Measurements from ENCODE around the gene RGL3.
"Not testable (repeated sequence)": the region's sequence is repeated elsewhere in the genome, so short reads cannot be mapped to it uniquely, and the experiment has no call there.

The RGL3 gene

DNA sequence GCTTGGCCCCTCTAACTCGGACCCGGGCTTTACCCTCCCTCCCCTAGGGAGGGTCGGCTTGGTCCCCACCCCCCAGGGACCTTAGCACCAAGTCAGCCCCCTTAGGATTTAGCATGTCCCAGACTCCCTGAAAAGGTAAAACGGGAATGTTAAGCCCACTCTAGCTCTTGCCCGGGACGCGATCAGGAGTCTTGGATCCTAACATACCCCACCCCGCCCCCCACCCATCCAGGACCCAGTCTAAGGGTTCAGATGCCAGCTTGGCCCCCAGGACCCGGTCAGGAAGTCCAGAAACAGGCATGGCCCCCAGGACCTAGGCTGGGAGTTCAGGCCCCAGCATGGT lies 35.4 kb downstream of the RGL3 start:
- H3K4me3 Mint-ChIP-seq: no peak overlapping the region
- H3K27ac Mint-ChIP-seq: no peak overlapping the region

DNA sequence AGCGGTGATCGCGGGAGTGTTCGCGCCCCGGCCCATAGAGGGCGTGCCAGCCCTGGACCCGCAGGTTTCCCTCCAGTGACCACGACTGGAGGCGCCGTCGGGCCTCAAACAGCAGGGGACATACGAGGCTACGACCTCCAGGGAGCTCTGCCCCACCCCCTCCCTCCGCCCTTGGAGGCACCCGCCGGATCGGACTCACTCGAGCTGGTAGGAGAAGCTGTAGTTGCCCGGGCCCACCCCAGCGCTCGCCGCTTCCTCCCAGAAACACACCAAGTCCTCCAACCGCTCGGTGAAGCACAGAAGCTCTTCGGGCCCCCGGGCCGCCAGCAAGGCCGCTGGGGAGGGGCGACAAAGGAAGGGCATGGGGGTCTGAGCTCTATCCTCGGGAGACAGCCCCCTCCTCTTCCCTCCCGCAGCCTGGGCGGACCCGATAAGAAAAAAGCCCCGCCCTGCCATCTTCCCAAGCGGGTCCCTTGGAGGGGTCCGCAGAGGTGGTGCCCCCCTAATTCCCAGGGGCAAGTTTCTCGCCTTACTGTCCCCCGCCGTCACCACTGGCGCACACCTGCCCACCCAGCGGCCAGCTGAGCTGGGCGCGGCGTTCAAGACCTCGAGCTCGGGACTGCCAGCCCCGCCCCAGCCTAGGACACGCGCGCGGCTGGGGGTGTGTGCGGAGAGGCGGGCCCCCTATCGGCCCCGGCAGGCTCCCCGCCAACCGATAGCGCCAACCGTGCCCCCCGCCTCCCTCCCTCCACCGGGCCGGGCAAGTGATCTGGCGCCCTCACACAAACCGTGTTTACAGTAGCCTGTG lies 36.0 kb downstream of the RGL3 start:
- Mint-ChIP-seq H3K27ac (no peak overlapping the region), H3K9me3 (no peaks in the 10 kb centered on the region), H3K4me1 (peaks cover 42% of the 10 kb centered on the region), H3K27me3 (peaks cover 8% of the 10 kb centered on the region), H3K4me3 (peak overlapping the region; percentile 76), H3K36me3 (peaks cover 5% of the 10 kb centered on the region)

More for the DNA sequence above, 35.4 kb downstream of the RGL3 start:
- H3K27me3 Mint-ChIP-seq: peaks cover 8% of the 10 kb centered on the region
- peaks cover 3% of the 10 kb centered on the region for H3K36me3 Mint-ChIP-seq
- no peaks in the 10 kb centered on the region for H3K9me3 Mint-ChIP-seq
- H3K4me1 Mint-ChIP-seq: peaks cover 38% of the 10 kb centered on the region

DNA sequence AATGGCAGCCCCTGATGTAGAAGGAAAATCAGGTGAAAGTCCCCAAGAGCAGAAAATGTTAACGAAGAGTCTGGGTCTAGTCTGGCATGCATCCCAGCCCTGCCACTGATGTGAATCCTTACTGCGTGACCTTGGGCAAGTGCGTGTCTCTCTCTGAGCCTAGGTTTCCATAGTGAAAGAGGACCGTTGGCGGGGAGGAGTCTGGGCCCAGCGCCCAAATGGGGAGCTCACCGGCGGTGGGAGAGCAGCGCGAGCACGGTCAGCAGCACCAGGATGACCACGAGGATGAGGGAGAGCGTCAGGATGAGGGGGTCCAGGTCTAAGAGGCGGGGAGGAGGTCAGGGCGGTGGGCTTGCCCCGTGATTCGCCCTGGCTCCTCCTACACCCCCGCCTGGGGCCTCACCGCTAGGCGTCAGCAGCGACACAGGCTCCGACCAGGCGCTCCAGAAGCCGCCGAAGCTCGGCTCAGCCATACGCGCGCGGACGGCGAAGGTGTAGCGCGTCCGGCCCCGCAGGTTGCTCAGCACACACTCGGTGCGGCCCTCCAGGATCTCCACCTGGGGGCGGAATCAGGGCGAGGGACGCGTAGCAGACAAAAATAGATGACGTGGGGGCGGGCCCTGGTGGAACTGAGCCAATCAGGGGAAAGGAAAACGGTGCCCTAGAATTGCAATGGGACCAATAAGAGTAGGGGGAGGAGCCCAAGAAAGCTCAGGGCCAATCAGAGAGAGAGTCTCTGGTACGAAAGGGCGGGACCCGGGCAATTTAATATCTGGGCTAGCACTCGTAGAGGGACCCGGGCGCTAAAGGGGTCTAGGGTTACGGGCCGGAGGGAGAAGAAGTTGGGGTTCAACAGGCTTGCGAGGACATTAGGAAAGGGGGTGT lies 38.2 kb downstream of the RGL3 start:
- H3K4me3 Mint-ChIP-seq: peak overlapping the region; percentile 93
- peaks cover 8% of the 10 kb centered on the region for H3K27me3 Mint-ChIP-seq
- no peaks in the 10 kb centered on the region for H3K9me3 Mint-ChIP-seq
- H3K36me3 Mint-ChIP-seq: peaks cover 11% of the 10 kb centered on the region
- peak overlapping the region; percentile 97 for H3K27ac Mint-ChIP-seq
- H3K4me1 Mint-ChIP-seq: peaks cover 52% of the 10 kb centered on the region

DNA sequence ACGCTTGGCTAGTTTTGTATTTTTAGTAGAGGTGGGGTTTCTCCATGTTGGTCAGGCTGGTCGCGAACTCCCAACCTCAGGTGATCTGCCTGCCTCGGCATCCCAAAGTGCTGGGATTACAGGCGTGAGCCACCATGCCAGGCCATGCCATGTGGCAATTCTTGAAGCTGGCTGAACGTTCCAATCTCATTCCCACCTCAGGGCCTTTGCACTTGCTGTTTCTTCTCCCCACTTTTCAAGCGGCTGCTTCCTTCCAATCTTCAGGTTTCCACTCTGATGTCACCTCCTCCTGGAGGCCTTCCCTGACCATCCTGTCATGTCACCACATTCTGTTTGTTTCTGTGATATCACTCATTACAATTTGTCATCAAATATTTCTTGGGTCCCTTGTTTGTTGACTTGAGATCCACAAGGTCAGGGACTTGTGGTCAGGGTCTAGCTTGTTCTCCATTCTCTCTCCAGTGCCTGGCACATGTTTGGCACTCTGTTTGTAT lies 39.2 kb downstream of the RGL3 start:
- peaks cover 56% of the 10 kb centered on the region for H3K4me1 Mint-ChIP-seq
- H3K9me3 Mint-ChIP-seq: no peaks in the 10 kb centered on the region
- peaks cover 8% of the 10 kb centered on the region for H3K27me3 Mint-ChIP-seq
- H3K36me3 Mint-ChIP-seq: peaks cover 11% of the 10 kb centered on the region
- H3K27ac Mint-ChIP-seq: peak overlapping the region; percentile 97
- H3K4me3 Mint-ChIP-seq: peak overlapping the region; percentile 93

DNA sequence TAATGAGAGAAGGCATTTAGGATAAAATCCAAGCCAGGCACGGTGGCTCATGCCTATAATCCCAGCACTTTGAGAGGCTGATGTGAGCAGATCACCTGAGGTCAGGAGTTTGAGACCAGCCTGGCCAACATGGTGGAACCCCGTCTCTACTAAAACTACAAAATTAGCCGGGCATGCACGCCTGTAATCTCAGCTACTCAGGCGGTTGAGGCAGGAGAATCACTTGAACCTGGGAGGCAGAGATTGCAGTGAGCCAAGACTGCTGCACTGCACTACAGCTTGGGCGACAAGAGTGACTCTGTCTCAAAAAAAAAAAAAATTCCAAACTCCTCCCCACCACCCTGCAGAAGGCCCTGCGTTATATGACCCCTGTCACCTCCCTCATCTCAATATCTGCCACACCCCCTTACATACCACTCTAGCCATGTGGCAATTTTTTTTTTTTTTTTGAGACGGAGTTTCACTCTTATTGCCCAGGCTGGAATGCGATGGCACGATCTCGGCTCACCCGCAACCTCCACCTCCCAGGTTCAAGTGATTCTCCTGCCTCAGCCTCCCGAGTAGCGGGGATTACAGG lies 39.8 kb downstream of the RGL3 start:
- not testable (repeated sequence) for H3K9me3 Mint-ChIP-seq, H3K27me3 Mint-ChIP-seq, H3K27ac Mint-ChIP-seq, H3K4me3 Mint-ChIP-seq
- H3K4me1 Mint-ChIP-seq: peaks cover 56% of the 10 kb centered on the region
- peaks cover 11% of the 10 kb centered on the region for H3K36me3 Mint-ChIP-seq

DNA sequence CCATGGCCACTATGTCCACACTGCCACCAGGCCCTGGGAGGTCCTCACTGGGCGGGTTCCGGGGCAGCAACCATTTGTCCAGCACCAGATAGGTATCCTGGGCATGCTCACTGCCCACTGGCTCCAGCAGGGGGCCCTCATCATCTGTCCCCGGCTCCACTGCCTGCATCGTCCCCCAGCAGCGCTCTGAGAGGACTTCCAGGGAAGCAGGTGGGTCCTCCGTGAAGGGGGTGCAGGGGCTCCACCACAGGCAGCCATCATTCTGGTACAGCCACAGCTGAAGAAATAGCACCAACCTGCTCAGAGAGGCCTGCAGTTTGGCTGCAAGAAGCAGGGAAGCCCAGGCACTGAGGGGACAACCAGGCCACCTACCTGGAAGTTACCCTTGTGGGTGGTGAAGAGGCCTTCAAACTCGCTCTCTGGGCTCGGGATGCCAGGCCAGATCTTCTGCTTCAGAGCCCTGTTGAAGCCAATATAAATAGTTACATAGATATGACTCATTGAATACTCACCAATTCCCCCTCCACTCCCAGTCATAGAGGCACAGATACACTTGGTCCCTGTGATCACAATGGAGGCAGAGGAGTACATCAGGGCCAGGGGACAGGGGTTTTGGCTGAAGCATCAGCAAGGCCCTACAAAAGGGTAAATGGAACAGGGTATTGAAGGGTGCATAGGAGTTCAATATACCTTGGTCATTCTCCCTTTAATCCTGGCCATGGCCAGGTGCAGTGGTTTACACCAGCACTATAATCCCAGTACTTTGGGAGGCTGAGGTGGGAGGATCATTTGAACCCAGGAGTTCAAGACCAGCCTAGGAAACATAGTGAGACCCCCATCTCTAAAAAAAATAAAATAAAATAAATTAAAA lies 40.6 kb downstream of the RGL3 start:
- Mint-ChIP-seq H3K4me3 (peak overlapping the region; percentile 66), H3K27ac (peak overlapping the region; percentile 85), H3K4me1 (peaks cover 56% of the 10 kb centered on the region)

DNA sequence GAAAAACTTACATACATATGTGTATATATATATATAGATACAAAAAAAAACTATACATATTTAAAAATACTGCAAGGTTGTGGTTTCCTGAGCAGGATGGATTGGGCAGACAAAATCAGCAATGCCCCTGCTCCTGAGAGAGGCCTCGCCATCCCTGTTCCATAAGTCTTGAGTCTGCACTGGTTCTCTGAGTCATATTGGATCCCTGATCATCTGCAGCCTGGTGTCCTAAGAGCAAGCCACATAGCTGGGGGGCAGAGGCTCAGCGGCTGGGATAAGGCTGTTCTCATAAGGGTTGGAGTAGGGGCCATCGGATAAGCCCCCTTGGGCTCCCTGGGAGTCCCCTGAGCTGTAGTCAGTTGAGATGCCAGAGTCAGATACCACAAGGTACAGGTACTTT lies 41.4 kb downstream of the RGL3 start:
- Mint-ChIP-seq H3K4me3 (no peak overlapping the region), H3K4me1 (peaks cover 57% of the 10 kb centered on the region), H3K27me3 (peaks cover 7% of the 10 kb centered on the region), H3K27ac (no peak overlapping the region), H3K36me3 (peaks cover 11% of the 10 kb centered on the region), H3K9me3 (no peaks in the 10 kb centered on the region)

More for the DNA sequence above, 40.6 kb downstream of the RGL3 start:
- peaks cover 7% of the 10 kb centered on the region for H3K27me3 Mint-ChIP-seq
- H3K36me3 Mint-ChIP-seq: peaks cover 11% of the 10 kb centered on the region
- H3K9me3 Mint-ChIP-seq: no peaks in the 10 kb centered on the region

DNA sequence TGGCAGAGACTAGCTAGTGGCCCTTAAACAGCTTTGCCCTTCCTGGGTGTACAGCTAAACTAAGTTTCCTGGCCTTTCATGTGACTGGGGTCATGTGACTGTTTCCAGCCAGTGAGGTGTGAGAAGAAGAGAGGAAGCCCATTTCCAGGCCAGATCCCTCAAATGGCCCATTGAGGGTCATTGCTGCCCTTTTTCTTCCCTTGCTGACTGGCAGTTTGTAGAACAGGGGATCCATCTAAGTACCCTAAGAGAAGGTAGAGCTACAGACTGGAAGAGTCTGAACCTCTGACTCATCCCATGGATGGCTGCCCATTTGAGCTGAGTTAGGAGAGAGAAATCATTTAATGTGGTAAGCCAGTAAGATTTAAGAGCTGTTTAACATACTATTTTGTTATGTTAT lies 41.9 kb downstream of the RGL3 start:
- Mint-ChIP-seq H3K27ac (peak overlapping the region; percentile 93), H3K27me3 (peaks cover 5% of the 10 kb centered on the region), H3K9me3 (no peaks in the 10 kb centered on the region), H3K4me3 (peak overlapping the region; percentile 59), H3K4me1 (peaks cover 54% of the 10 kb centered on the region), H3K36me3 (peaks cover 11% of the 10 kb centered on the region)

DNA sequence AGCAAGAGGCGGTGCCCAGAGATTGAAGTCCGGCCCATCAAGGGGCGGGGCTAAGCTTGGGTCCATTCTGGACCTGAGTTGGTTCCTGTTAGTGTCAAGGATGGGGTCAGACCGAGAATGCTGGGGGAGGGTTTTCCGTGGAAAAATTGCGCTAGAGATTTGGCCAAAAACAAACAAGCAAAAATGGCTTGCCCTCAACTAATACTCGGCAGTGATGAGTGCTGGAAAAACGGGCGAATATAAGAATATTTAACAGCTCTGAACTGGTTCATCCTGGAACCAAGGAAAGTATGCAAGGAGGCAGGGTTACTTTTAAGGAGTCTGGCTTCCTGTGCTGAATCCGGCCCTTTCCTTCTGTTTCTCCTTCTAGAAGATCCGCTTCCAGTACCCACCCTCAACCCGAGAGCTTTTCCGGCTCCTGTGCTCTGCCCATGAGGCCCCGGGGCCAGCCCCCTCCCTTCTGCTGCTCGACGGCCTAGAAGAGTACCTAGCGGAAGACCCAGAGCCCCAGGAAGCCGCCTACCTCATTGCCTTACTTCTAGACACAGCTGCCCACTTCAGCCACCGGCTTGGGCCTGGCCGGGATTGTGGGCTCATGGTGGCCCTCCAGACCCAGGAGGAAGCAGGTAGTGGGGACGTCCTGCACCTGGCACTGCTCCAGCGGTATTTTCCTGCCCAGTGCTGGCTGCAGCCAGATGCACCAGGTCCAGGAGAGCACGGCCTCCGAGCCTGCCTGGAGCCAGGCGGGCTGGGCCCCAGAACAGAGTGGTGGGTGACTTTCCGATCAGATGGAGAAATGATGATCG lies 43.8 kb downstream of the RGL3 start:
- no peaks in the 10 kb centered on the region for H3K9me3 Mint-ChIP-seq
- no peak overlapping the region for H3K4me3 Mint-ChIP-seq
- peaks cover 19% of the 10 kb centered on the region for H3K36me3 Mint-ChIP-seq
- H3K27ac Mint-ChIP-seq: no peak overlapping the region
- peaks cover 42% of the 10 kb centered on the region for H3K4me1 Mint-ChIP-seq
- H3K27me3 Mint-ChIP-seq: no peaks in the 10 kb centered on the region

DNA sequence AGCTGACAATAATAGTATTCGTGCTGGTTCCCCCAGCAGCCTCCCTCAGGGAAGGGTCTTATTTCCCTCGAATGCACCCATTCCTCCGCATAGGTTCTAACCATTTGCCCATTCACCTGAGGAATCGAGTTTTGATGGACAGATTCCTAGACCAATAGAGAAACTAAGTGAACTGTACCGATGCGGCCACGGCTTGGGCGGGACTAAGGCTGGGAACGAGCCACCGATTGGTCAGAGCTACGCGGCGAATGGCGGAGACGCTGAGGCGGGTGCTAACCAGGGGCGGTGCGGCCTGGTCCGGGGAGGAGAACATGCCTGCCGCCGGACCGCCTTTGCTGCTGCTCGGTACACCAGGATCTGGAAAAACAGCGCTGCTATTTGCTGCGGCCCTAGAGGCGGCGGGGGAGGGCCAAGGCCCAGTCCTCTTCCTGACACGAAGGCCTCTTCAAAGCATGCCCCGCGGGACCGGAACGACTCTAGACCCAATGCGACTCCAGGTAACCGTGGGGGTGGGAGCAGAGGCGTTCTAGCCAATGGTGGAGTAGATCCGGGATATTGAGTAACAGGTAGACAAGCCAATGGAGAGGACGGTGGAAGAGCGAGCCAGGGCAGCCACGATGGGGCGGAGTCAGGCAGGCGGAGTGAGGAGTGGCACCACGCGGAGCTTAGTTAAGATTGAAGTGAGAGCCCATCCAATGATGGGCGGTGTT lies 44.5 kb downstream of the RGL3 start, which contains the start of gene SWSAP1:
Gene SWSAP1, plus strand, starts transcription at position 234 of the 710 bp plus-strand sequence. Its CDS starts 15 bp downstream, at position 249.
- Mint-ChIP-seq H3K27ac (no peak within 1 kb of the TSS), H3K27me3 (no peaks in the 10 kb centered on the region), H3K4me1 (peaks cover 35% of the 10 kb centered on the region), H3K4me3 (no peak within 1 kb of the TSS), H3K36me3 (peaks cover 19% of the 10 kb centered on the region), H3K9me3 (no peaks in the 10 kb centered on the region)

DNA sequence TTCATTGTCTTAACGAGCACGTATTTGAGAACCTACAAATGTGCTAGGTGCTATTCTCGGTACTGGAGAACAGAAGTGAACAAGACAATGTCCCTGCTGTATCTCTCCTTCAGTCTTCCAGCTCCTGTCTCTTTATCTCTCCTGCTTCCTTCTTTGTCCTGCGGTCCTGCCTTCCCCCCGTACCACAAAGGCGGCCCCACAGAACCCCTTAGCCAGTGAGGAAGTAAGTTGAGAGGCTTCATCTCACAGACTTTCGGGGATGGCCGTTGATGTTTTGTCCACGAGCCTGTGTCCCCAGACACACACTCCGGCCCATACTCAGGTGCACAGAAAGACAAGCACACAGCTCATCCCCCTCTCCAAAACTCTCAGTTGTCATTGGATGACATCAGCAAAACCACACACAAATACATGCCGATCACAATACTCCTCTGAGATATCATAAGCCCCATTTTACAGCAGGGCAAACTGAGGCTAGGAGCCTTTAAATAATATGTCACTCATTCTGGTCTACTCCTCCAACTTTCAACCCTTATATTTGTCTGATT lies 45.2 kb downstream of the RGL3 start:
- Mint-ChIP-seq H3K4me3 (no peak overlapping the region), H3K27ac (no peak overlapping the region), H3K36me3 (peaks cover 24% of the 10 kb centered on the region), H3K4me1 (peaks cover 35% of the 10 kb centered on the region), H3K9me3 (no peaks in the 10 kb centered on the region), H3K27me3 (no peaks in the 10 kb centered on the region)

DNA sequence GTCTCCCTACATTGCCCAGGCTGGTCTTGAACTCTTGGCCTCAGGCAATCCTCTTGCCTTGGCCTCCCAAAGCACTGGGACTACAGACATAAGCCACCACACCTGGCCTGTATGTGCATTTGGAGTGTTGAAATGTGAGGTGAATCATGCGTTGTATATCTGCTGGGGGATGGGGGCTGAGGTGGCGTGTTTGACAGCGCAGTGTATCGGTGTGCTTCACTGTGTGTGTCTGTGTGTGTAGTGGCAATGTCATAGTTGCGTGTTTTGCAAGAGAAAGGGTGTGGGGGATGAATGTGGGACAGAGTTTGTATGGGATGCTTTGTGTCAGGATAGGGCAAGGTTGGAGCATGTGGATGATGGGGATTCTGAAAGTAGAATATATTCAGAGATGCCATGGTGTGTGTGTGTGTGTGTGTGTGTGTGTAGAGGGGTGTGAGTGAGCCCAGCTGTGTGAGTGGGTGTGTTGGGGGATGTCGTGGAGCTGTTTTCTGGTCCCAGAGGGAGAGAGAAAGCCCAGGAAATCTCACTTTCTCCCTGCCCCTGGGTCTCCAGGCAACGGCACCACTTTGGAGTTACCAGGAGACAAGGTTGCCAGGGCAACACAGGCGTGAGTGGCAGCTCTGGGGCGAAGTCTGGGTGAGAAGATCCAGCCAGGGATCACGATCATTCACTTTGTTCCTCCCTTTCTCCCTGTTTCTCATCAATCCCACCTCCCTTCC lies 45.8 kb downstream of the RGL3 start:
- peaks cover 26% of the 10 kb centered on the region for H3K36me3 Mint-ChIP-seq
- no peak overlapping the region for H3K27ac Mint-ChIP-seq
- H3K4me1 Mint-ChIP-seq: peaks cover 29% of the 10 kb centered on the region
- no peak overlapping the region for H3K4me3 Mint-ChIP-seq
- H3K9me3 Mint-ChIP-seq: no peaks in the 10 kb centered on the region
- no peaks in the 10 kb centered on the region for H3K27me3 Mint-ChIP-seq

DNA sequence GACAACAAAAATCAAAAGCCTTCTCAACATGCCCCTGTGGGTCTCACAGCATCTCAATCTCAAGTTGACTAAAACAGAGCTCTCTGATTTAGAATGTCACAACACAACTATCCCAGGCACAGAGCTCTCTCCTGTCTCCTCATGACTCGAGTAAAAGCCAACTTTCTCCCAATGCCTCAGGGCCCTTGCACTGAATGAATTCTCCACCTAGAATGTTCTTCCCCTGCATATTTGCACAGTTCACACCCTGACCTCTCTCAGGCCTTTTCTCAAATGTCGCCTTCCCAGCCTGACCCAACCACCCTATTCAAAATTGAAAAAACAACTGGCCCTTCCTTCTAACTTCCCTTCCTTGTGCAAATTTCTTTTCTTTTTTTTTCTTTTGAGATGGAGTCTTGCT lies 48.4 kb downstream of the RGL3 start:
- no peak overlapping the region for H3K4me3 Mint-ChIP-seq

More for the DNA sequence above, 48.4 kb downstream of the RGL3 start:
- no peaks in the 10 kb centered on the region for H3K27me3 Mint-ChIP-seq
- H3K4me1 Mint-ChIP-seq: peaks cover 10% of the 10 kb centered on the region
- H3K36me3 Mint-ChIP-seq: peaks cover 19% of the 10 kb centered on the region
- no peaks in the 10 kb centered on the region for H3K9me3 Mint-ChIP-seq
- H3K27ac Mint-ChIP-seq: no peak overlapping the region

Measured in activated naive CD4-positive, alpha-beta T cell treated with anti-CD3 and anti-CD28 coated beads, Interleukin-2, amount 50 U/mL, for 24 hours (primary cell).